ENCODE measurements around the gene TGM2.
A peak's percentile ranks its signal among the peaks of the same experiment; 100 is the strongest.

The TGM2 gene

GRCh38 chr20:38181207-38181801 lies 16.2 kb upstream of the TGM2 start:
- DNase-seq, result peak; percentile 38
- in situ Hi-C loops (cut with HindIII; ENCODE audit: low pct_ligation_motif_present, low pct_unique_long_range_greater_than_20kb, low sequenced_read_pairs), result no loop called here

GRCh38 chr20:38180781-38181180 lies 15.7 kb upstream of the TGM2 start:
- no peak for DNase-seq
- in situ Hi-C loops (cut with HindIII; ENCODE audit: low pct_ligation_motif_present, low pct_unique_long_range_greater_than_20kb, low sequenced_read_pairs), result no loop called here

- DNase-seq, result no peak
- in situ Hi-C loops (cut with HindIII; ENCODE audit: low pct_ligation_motif_present, low pct_unique_long_range_greater_than_20kb, low sequenced_read_pairs), result no loop called here
Observed at GRCh38 chr20:38179846-38180245, 14.8 kb upstream of the TGM2 start.

- no peak for DNase-seq
- in situ Hi-C loops (cut with HindIII; ENCODE audit: low pct_ligation_motif_present, low pct_unique_long_range_greater_than_20kb, low sequenced_read_pairs), result no loop called here
Observed at GRCh38 chr20:38178581-38178980, 13.5 kb upstream of the TGM2 start.

GRCh38 chr20:38178065-38178491 lies 13.0 kb upstream of the TGM2 start:
- in situ Hi-C loops (cut with HindIII; ENCODE audit: low pct_ligation_motif_present, low pct_unique_long_range_greater_than_20kb, low sequenced_read_pairs), result no loop called here
- DNase-seq, result no peak

GRCh38 chr20:38177201-38177600 lies 12.1 kb upstream of the TGM2 start:
- DNase-seq, result no peak
- in situ Hi-C loops (cut with HindIII; ENCODE audit: low pct_ligation_motif_present, low pct_unique_long_range_greater_than_20kb, low sequenced_read_pairs), result no loop called here

GRCh38 chr20:38175304-38176180 lies 10.5 kb upstream of the TGM2 start:
- DNase-seq, result no peak
- in situ Hi-C loops (cut with HindIII; ENCODE audit: low pct_ligation_motif_present, low pct_unique_long_range_greater_than_20kb, low sequenced_read_pairs), result no loop called here

- in situ Hi-C loops (cut with HindIII; ENCODE audit: low pct_ligation_motif_present, low pct_unique_long_range_greater_than_20kb, low sequenced_read_pairs), result no loop called here
- peak; percentile 80 for DNase-seq
Observed at GRCh38 chr20:38173237-38174156, 8.4 kb upstream of the TGM2 start.

GRCh38 chr20:38172408-38172807 lies 7.3 kb upstream of the TGM2 start:
- peak; percentile 63 for DNase-seq
- in situ Hi-C loops (cut with HindIII; ENCODE audit: low pct_ligation_motif_present, low pct_unique_long_range_greater_than_20kb, low sequenced_read_pairs), result no loop called here

- no peak for DNase-seq
- in situ Hi-C loops (cut with HindIII; ENCODE audit: low pct_ligation_motif_present, low pct_unique_long_range_greater_than_20kb, low sequenced_read_pairs), result no loop called here
Observed at GRCh38 chr20:38171675-38172043, 6.6 kb upstream of the TGM2 start.

GRCh38 chr20:38170826-38171674 lies 6.0 kb upstream of the TGM2 start:
- in situ Hi-C loops (cut with HindIII; ENCODE audit: low pct_ligation_motif_present, low pct_unique_long_range_greater_than_20kb, low sequenced_read_pairs), result no loop called here

GRCh38 chr20:38170219-38170825 lies 5.3 kb upstream of the TGM2 start:
- DNase-seq, result no peak
- in situ Hi-C loops (cut with HindIII; ENCODE audit: low pct_ligation_motif_present, low pct_unique_long_range_greater_than_20kb, low sequenced_read_pairs), result no loop called here

More at GRCh38 chr20:38170826-38171674, 6.0 kb upstream of the TGM2 start:
- no peak for DNase-seq

- in situ Hi-C loops (cut with HindIII; ENCODE audit: low pct_ligation_motif_present, low pct_unique_long_range_greater_than_20kb, low sequenced_read_pairs), result no loop called here
- DNase-seq, result no peak
Observed at GRCh38 chr20:38169636-38170193, 4.6 kb upstream of the TGM2 start.

GRCh38 chr20:38168791-38169589 lies 3.9 kb upstream of the TGM2 start:
- DNase-seq, result no peak
- in situ Hi-C loops (cut with HindIII; ENCODE audit: low pct_ligation_motif_present, low pct_unique_long_range_greater_than_20kb, low sequenced_read_pairs), result no loop called here

- in situ Hi-C loops (cut with HindIII; ENCODE audit: low pct_ligation_motif_present, low pct_unique_long_range_greater_than_20kb, low sequenced_read_pairs), result no loop called here
- DNase-seq, result peak; percentile 92
Observed at GRCh38 chr20:38167851-38168760, 3.0 kb upstream of the TGM2 start.

GRCh38 chr20:38167328-38167850 lies 2.3 kb upstream of the TGM2 start:
- in situ Hi-C loops (cut with HindIII; ENCODE audit: low pct_ligation_motif_present, low pct_unique_long_range_greater_than_20kb, low sequenced_read_pairs), result no loop called here
- no peak for DNase-seq
